Activated T-helper 17 cell treated with anti-CD3 and anti-CD28 coated beads, Interleukin-2, amount 50 U/mL, for 72 hours (primary cell): ENCODE results near the gene NBPF4. TPM values are rescaled to one million over a fixed set of nuclear protein-coding genes. Genes with fewer than 3 reads are reported as not detected.
"Not testable (repeated sequence)": the region's sequence is repeated elsewhere in the genome, so short reads cannot be mapped to it uniquely, and the experiment has no call there.

Experiments used
- ATAC-seq: fragments of 150-1000 bp; cut with Tn5 transposase; replicated peaks from 2 replicates; pipeline ENCODE4 v1.10.0; 2021; ENCODE audit warnings: mild to moderate bottlenecking, moderate library complexity
- H3K27ac Mint-ChIP-seq: one replicate; pipeline ENCODE4 v1.8.0; 2022; ENCODE audit warnings: mixed read lengths
- H3K27me3 Mint-ChIP-seq: one replicate; pipeline ENCODE4 v1.8.0; 2022; ENCODE audit warnings: mixed read lengths
- H3K36me3 Mint-ChIP-seq: one replicate; pipeline ENCODE4 v1.8.0; 2022; ENCODE audit warnings: low read depth, mild to moderate bottlenecking, mixed read lengths
- H3K4me1 Mint-ChIP-seq: one replicate; pipeline ENCODE4 v1.8.0; 2022; ENCODE audit warnings: mixed read lengths
- H3K4me3 Mint-ChIP-seq: one replicate; pipeline ENCODE4 v1.8.0; 2022; ENCODE audit warnings: mild to moderate bottlenecking, mixed read lengths
- H3K9me3 Mint-ChIP-seq: one replicate; pipeline ENCODE4 v1.8.0; 2022; ENCODE audit warnings: mixed read lengths
- total RNA-seq, 2 donors: library from RNA; stranded (reverse); gene quantifications; one replicate each; pipeline ENCODE4 v1.2.3, GENCODE V29; 2022

NBPF4 gene
- total RNA-seq, 2 donors from 2014 or later, result not detected

DNA sequence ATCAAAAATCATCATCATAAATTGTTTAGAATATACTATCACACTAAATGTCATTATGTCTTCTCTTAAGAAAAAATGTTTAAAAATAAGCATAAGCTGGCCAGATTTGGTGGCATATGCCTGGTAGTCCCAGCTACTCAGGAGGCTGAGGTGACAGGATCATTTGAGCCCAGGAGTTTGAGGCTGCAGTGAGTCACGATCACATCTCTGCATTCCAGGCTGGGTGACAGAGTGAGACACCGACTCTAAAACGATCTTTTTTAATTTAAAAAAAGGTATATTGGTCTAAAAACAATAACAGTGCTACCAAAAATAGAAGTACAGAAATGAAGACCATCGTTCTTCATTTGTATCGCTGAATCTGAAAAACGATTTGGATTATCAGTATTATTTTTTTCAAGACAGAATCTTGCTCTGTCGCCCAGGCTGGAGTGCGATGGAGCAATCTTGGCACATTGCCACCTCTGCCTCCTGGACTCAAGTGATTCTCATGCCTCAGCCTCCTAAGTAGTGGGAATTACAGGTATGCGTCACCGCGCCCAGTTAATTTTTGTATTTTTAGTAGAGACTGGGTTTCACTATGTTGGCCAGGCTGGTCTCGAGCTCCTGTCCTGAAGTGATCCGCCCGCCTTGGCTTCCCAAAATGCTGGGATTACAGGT, 26.2 kb downstream of the NBPF4 start:
- H3K9me3 Mint-ChIP-seq, H3K27ac Mint-ChIP-seq, H3K36me3 Mint-ChIP-seq: not testable (repeated sequence)

DNA sequence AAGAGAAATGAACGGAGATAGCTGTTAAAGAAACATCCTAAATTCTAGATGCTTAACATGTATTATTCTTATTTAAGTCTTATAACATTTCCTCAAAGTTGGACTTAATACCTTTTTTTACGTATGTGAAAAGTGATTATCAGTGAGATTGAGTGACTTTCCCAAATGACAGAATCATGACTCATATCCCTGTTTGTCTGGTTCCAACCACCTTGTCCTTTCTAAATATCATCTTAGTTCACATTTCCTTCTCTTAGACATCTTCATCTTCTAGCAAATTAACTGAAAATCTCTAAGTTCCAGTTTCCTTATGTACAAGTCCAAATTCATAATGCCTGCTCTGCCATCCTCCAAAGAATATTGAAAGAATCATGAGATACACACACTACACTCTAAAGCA, 26.9 kb downstream of the NBPF4 start:
- H3K4me3 Mint-ChIP-seq, H3K36me3 Mint-ChIP-seq, H3K4me1 Mint-ChIP-seq, H3K27ac Mint-ChIP-seq, H3K9me3 Mint-ChIP-seq: not testable (repeated sequence)
- ATAC-seq, result peak; percentile 63
- H3K27me3 Mint-ChIP-seq, result peaks cover 10% of the 10 kb centered on the region

More for the DNA sequence above, 26.2 kb downstream of the NBPF4 start:
- not testable (repeated sequence) for H3K4me1 Mint-ChIP-seq, ATAC-seq, H3K4me3 Mint-ChIP-seq, H3K27me3 Mint-ChIP-seq

DNA sequence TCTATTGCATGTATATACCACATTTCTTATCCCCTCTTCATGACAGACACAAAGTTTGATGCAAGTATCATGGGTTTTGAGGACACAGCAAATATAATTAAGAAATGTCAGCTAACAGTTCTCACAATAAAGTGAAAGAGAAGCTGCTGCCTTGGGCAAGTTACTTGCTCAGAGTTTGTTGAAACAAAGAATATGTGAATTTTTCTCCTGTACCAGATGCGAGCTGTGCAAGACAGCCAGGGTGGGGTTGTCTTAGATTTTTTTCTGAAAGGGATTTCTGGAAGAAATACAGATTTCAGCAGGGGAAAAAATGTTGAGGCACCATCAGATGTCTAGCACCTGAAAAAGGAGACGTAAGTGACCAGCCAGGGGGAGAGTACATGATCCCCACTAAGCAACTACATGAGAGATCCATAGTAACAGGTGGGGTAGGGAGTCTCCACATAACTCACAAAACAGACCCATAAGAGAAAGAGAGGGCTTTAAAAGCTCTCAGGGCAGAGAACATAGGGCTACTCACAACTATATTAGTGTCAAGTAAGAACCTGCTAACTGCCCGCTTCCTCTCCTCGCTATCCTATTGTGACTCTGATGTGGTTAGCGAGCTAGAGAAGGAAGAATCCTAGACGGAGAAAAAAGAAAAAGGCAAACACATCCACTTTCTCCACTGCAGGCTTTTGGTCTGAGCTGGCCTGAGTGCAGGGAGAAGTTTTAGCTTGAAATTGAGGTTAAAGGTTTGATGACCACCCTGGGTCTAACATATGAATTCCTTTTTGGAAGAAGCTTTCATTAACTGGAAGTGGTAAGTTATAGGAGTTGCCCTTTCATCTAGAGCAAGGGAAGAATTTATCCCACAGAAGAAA, 27.6 kb downstream of the NBPF4 start:
- H3K27ac Mint-ChIP-seq, ATAC-seq, H3K4me3 Mint-ChIP-seq, H3K4me1 Mint-ChIP-seq, H3K36me3 Mint-ChIP-seq, H3K9me3 Mint-ChIP-seq: not testable (repeated sequence)
- peaks cover 10% of the 10 kb centered on the region for H3K27me3 Mint-ChIP-seq

DNA sequence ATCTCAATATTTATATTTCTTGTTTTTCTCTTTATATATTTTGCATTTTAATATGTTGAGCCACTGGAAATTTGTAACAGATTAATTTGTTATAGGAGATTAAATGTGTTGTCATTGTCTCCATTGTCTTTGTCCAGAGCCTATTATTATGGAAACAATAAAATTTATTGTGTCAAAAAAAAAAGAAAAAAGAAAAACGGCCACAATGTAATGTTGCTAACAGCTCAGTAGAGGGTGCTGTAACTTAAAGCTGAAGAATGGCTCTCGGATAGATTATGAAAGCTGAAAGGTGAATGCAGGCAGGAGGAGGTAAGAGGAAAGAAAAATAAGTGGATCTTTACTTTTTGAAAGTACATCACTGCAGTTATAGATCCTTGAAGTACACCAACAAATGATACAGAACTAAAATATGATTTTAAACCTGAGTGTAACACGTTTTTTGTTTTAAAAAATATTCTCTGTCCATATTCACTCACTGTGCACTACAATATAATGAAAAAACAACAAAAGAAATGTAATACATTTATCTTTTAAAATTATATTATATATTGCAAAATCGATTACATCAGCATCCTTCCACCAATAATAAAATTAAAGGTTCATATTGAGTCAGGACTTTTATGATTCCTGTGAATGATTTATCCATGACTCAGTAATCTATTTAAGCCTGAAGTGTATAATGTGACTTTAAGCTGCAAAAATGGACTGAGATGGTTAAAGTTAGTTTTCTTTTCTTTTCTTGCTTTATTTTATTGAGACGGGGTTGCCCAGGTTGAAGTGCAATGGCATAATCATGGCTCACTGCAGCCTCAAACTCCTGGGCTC, 29.0 kb downstream of the NBPF4 start:
- ATAC-seq, result peak; percentile 34
- H3K27me3 Mint-ChIP-seq, result peaks cover 10% of the 10 kb centered on the region
- not testable (repeated sequence) for H3K9me3 Mint-ChIP-seq, H3K4me3 Mint-ChIP-seq, H3K27ac Mint-ChIP-seq, H3K36me3 Mint-ChIP-seq, H3K4me1 Mint-ChIP-seq

DNA sequence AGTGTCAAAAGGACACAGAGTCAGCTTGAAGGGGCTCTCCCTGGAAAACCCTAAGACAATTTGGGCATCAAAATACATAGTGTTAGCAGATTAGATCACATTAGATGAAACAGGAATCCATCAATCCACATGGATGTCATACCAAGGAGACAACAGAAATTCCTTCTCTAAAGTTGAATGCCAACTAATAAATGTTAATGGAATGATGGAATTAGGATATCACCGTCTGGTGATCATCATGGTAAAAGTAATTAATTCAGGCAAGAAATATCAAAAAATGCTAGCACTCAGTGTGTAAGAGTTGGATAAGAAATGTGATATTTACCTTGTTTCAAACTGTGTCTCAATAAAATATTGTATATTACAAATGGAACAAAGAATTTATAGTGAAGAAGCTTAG, 32.9 kb downstream of the NBPF4 start:
- H3K4me3 Mint-ChIP-seq, result no peak overlapping the region
- H3K27me3 Mint-ChIP-seq, result peaks cover 13% of the 10 kb centered on the region
- H3K27ac Mint-ChIP-seq, result no peak overlapping the region

DNA sequence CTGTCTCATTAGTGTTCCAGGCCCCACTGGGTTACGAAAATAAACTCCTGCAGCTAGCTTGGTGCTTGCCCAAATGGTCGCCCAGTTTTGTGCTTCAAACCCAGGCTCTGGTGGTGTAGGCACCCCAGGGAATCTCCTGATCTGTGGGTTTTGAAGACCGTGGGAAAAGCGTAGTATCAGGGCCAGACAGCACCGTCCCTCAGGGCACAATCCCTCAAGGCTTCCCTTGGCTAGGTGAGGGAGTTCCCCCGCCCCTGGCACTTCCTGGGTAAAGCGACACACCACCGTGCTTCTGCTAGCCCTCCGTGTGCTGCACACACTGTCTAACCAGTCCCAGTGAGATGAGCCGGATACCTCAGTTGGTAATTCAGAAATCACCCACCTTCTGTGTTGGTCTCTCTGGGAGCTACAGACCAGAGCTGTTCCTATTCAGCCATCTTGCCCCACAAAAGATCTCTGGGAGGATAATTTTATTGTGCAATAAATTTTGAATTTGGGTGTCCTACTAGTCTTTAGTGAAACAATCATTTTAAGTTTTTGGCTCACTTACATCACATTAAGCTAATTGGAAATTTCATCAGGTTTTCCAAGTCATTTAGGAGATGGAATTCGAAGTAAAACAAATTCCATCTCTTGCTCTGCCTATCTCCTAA, 34.3 kb downstream of the NBPF4 start:
- no peaks in the 10 kb centered on the region for H3K36me3 Mint-ChIP-seq
- H3K27me3 Mint-ChIP-seq, result peaks cover 10% of the 10 kb centered on the region
- peak; percentile 74 for ATAC-seq
- peak overlapping the region; percentile 20 for H3K4me3 Mint-ChIP-seq
- H3K4me1 Mint-ChIP-seq, result no peaks in the 10 kb centered on the region
- H3K27ac Mint-ChIP-seq, result no peak overlapping the region
- no peaks in the 10 kb centered on the region for H3K9me3 Mint-ChIP-seq

More for the DNA sequence above, 32.9 kb downstream of the NBPF4 start:
- Mint-ChIP-seq H3K9me3 (no peaks in the 10 kb centered on the region), H3K4me1 (no peaks in the 10 kb centered on the region), H3K36me3 (no peaks in the 10 kb centered on the region)
- no peak for ATAC-seq

DNA sequence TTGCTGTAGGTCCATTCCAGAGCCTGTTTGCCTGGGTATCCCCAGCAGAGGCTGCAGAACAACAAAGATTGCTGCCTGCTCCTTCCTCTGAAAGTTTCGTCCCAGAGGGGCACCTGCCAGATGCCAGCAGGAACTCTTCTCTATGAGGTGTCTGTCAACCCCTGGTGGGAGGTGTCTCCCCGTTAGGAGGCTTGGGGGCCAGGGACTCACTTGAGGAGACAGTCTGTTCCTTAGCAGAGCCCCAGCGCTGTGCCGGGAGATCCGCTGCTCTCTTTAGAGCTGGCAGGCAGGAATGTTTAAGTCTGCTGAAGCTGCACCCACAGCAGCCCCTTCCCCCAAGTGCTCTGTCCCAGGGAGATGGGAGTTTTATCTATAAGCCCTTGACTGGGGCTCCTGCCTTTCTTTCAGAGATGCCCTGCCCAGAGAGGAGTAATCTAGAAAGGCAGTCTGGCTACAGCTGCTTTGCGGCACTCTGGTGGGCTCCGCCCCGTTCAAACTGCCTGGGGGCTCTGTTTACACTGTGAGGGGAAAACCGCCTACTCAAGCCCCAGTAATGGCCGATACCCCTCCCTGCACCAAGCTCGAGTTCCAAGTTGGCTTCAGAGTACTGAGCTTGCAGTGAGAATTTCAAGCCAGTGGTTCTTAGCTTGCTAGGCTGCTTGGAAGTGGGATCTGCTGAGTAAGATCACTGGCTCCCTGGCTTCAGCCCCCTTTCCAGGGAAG, 35.0 kb downstream of the NBPF4 start:
- Mint-ChIP-seq H3K4me3 (no peak overlapping the region), H3K9me3 (no peaks in the 10 kb centered on the region), H3K27ac (no peak overlapping the region), H3K27me3 (peaks cover 9% of the 10 kb centered on the region), H3K36me3 (no peaks in the 10 kb centered on the region), H3K4me1 (no peaks in the 10 kb centered on the region)
- ATAC-seq, result no peak

DNA sequence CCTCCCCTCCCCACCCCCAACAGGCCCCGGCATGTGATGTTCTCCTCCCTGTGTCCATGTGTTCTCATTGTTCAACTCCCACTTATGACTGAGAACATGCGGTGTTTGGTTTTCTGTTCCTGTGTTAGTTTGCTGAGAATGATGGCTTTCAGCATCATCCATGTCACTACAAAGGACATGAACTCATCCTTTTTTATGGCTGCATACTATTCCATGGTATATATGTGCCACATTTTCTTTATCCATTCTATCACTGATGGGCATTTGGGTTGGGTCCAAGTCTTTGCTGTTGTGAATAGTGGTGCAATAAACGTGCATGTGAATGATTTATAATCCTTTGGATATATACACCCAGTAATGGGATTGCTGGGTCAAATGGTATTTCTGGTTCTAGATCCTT, 40.3 kb downstream of the NBPF4 start:
- H3K9me3 Mint-ChIP-seq, H3K4me3 Mint-ChIP-seq, H3K27me3 Mint-ChIP-seq, H3K27ac Mint-ChIP-seq, ATAC-seq, H3K36me3 Mint-ChIP-seq: not testable (repeated sequence)
- H3K4me1 Mint-ChIP-seq, result peaks cover 10% of the 10 kb centered on the region

DNA sequence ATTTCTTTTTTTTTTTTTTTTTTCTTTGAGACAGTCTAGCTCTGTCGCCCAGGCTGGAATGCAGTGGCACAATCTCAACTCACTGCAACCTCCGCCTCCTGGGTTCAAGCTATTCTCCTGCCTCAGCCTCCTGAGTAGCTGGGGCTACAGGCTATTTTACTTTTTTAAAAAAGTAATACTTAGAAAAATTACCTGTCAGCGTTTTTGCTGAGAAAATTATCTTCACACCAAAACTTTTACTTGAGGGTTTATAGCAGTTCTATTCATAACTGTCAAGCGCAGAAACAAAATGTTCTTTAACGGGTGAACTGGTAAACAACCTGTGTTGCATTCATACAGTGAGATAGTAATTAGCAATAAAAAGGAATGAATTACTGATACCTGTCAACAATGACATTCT, 42.2 kb downstream of the NBPF4 start:
- Mint-ChIP-seq H3K9me3 (no peaks in the 10 kb centered on the region), H3K27me3 (no peaks in the 10 kb centered on the region), H3K4me3 (peak overlapping the region; percentile 89), H3K4me1 (peaks cover 20% of the 10 kb centered on the region), H3K36me3 (peaks cover 7% of the 10 kb centered on the region), H3K27ac (no peak overlapping the region)
- no peak for ATAC-seq

DNA sequence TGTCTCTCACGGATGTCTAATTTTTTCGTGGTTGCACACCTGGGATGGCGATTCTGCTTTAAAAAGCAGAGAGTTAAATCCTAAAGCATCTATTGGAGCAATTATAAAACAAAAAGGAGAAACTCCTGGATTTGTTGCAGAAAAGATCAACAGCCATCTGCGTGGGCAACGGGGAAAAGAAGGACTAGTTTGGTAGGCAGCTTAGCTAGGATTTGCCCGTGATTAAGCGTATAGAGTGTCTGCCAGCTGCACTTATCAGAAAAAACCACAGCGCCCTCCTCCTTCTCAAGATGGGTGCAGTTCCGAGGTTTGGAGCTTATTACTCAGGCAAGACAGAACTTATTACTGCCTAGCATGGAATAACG, 43.2 kb downstream of the NBPF4 start:
- H3K4me1 Mint-ChIP-seq, result peaks cover 20% of the 10 kb centered on the region
- ATAC-seq, result peak; percentile 69
- peak overlapping the region; percentile 89 for H3K4me3 Mint-ChIP-seq
- no peaks in the 10 kb centered on the region for H3K27me3 Mint-ChIP-seq
- H3K36me3 Mint-ChIP-seq, result peaks cover 12% of the 10 kb centered on the region
- H3K27ac Mint-ChIP-seq, result peak overlapping the region; percentile 83
- H3K9me3 Mint-ChIP-seq, result no peaks in the 10 kb centered on the region

DNA sequence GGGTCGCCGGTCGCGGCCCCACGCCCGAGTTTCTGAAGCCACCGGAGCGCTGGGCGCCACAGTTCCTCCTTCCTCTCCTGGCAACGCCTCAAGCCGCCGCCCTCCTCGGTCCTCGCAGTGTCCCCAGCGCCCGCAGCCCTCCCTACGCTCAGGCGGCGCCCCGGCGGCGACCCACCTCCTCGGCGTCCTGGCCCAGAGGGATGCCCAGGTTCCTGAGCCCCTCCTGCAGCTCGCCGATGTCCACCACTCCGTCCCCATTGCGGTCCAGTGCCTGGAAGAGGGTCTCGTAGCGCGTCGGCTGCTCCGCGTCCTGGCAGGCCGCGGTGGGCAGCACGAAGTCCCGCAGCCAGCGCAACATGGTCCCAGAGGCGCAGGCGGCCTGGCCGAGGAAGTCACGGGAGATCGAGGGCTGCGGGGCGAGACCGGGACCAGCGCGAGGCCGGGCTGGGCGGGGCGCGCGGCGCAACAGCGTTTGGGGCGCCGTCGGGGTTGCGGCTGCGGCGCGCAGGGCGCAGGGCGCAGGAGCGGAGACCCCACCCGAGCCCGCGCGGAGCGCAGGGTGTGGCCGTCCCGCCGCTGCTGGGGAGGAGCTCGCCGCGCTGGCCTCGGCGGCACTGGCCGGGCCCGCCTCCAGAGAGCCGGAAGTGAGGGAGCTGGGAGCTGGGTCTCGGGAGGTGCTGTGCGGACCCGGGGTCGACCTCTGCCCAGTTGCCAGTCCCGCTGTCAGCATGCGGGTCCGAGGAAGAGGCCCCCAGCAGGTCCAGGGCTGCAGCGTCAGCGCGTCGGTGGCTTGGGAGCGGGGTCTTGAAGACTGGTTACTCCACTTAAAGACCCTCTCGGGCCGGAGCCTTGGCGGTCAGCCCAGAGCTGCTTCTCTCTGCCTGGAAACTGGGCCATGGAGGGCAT, 43.8 kb downstream of the NBPF4 start, which contains the start of gene SLC25A24:
Gene SLC25A24, minus strand, starts transcription at position 563 of the 906 bp plus-strand sequence. Its CDS starts 205 bp downstream, at position 358.
- no peaks in the 10 kb centered on the region for H3K27me3 Mint-ChIP-seq
- peaks cover 20% of the 10 kb centered on the region for H3K4me1 Mint-ChIP-seq
- H3K27ac Mint-ChIP-seq, result peak within 1 kb of the TSS; percentile 83
- ATAC-seq, result peak; percentile 96
- peak within 1 kb of the TSS; percentile 89 for H3K4me3 Mint-ChIP-seq
- H3K9me3 Mint-ChIP-seq, result no peaks in the 10 kb centered on the region
- peaks cover 18% of the 10 kb centered on the region for H3K36me3 Mint-ChIP-seq

DNA sequence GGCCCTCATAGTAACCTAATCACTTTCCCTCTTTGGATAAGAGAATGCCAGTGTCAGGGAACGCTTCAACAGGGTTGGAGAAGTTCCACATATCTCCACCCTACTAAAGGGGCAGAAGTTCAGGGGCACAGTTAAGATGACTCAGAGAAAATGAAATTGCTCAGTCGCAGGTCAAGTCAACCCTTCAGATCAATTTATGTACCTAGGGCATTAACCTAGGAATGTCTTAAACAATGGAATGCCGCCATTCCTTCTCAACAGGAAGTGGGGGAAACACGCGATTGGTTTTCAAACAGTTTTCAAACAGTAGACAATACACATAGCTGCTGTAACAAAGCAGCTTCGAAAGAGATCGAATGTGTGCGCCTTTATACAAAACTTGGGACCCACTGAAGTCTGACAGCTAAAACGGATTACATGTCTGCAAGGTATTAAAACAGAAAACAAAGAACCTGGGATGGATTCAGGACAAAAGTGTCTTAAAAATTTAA, 44.6 kb downstream of the NBPF4 start:
- Mint-ChIP-seq H3K9me3 (no peaks in the 10 kb centered on the region), H3K27me3 (no peaks in the 10 kb centered on the region), H3K36me3 (peaks cover 21% of the 10 kb centered on the region), H3K4me3 (peak overlapping the region; percentile 89), H3K27ac (peak overlapping the region; percentile 63), H3K4me1 (peaks cover 20% of the 10 kb centered on the region)
- no peak for ATAC-seq

DNA sequence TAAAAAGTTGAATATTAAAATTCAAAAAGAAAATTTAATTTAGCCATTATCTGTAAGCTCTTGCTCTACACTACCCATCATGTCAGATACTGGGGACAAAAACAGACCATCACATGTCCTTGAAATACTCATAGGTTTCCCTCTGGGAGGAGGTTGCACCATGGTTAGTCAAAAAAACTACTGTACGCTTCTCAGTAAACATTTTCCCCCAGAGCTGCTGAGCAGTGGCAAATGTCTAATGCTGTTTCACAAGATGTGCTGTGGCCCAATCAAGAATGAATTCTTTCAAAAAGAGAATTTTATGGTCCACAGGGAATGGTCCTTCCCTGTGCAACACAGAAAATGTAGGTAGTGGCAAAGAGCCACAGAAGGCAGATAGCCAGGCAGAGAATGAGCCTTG, 49.8 kb downstream of the NBPF4 start:
- no peaks in the 10 kb centered on the region for H3K27me3 Mint-ChIP-seq
- ATAC-seq, result no peak
- no peak overlapping the region for H3K27ac Mint-ChIP-seq
- no peak overlapping the region for H3K4me3 Mint-ChIP-seq
- peaks cover 4% of the 10 kb centered on the region for H3K9me3 Mint-ChIP-seq
- H3K36me3 Mint-ChIP-seq, result peaks cover 31% of the 10 kb centered on the region
- peaks cover 13% of the 10 kb centered on the region for H3K4me1 Mint-ChIP-seq
